ENCODE results near the gene PKP4. TPM values are rescaled to one million over a fixed set of nuclear protein-coding genes. Genes with fewer than 3 reads are reported as not detected.

PKP4 gene
- total RNA-seq, 2 donors from 2014 or later, result 43.7 to 67.3 TPM

DNA sequence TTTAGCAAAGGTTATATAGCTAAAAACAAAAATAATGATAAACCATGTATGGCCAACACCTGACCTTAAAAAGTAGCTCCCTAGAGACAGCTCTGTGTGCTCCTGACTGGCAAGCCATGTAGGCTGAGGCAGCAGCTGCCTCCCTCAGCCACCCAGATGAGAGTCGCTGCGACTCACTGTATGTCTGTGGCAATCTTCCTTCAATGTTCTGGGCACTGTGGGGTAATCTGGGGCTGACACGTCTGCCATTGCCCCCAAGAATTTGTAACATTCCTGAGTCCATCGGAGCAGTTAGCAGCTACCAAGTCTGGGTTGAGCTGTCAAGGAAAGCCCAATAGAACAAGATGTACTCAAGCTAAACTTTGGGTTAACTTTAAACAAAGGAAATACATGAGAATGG lies 232.0 kb downstream of the PKP4 start:
- no peak for DNase-seq
- Histone ChIP-seq H3K36me3 (no peaks in the 10 kb centered on the region), H3K27me3 (no peaks in the 10 kb centered on the region), H3K9ac (ENCODE audit: low read depth in 2 of 2, low read length in 2 of 2) (no peak overlapping the region), H3K9me3 (no peaks in the 10 kb centered on the region), H3K4me3 (no peak overlapping the region), H3K27ac (no peak overlapping the region), H3K4me1 (no peaks in the 10 kb centered on the region)
- TF ChIP-seq, protein P1, sequence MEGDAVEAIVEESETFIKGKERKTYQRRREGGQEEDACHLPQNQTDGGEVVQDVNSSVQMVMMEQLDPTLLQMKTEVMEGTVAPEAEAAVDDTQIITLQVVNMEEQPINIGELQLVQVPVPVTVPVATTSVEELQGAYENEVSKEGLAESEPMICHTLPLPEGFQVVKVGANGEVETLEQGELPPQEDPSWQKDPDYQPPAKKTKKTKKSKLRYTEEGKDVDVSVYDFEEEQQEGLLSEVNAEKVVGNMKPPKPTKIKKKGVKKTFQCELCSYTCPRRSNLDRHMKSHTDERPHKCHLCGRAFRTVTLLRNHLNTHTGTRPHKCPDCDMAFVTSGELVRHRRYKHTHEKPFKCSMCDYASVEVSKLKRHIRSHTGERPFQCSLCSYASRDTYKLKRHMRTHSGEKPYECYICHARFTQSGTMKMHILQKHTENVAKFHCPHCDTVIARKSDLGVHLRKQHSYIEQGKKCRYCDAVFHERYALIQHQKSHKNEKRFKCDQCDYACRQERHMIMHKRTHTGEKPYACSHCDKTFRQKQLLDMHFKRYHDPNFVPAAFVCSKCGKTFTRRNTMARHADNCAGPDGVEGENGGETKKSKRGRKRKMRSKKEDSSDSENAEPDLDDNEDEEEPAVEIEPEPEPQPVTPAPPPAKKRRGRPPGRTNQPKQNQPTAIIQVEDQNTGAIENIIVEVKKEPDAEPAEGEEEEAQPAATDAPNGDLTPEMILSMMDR (IDR thresholded peaks at IDR 0.05), result no peak
- intact Hi-C loops (cut with DNase I), result no loop called here

DNA sequence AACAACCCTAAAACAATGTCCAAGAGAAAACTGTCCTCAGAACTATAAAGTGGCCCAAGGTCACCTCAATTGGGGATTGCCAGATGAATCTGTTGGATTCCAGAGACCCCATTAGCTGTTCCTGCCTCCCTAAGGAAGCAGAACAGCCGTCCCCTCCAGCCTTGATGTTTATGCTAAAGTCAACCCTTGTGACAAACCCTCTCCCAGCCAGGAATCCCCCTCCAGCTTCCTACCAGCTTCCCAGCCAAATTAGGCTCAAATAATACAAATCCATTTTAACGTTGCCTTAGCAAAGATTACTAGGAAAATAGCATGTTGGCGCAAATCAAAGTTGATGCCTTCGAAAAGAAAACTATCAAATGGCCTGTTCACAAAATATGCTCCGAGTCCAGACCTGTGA lies 232.6 kb downstream of the PKP4 start:
- no peaks in the 10 kb centered on the region for H3K4me1 ChIP-seq
- H3K9ac ChIP-seq (ENCODE audit: low read depth in 2 of 2, low read length in 2 of 2), result no peak overlapping the region
- H3K27ac ChIP-seq, result no peak overlapping the region
- H3K9me3 ChIP-seq, result no peaks in the 10 kb centered on the region
- TF ChIP-seq, protein P1 (IDR thresholded peaks at IDR 0.05), result no peak
- intact Hi-C loops (cut with DNase I), result no loop called here
- H3K27me3 ChIP-seq, result no peaks in the 10 kb centered on the region
- no peaks in the 10 kb centered on the region for H3K36me3 ChIP-seq
- no peak overlapping the region for H3K4me3 ChIP-seq
- no peak for DNase-seq

DNA sequence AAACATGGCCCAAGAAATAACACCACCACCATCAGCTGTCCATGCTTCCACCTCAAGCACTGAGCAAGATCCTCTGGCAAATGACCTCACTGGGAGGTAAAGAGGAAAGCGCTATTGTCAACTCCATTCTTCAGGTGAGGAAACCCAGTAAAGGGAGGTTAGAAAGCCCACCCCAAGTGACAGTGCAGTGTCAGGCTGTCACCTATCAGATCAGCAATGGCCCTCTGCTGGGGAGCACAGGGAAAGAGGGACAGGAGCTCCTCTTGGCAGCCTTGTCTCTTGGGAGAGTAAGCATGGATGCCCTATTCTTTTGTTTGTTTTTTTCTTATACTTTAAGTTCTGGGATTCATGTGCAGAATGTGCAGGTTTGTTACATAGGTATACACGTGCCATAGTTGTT lies 234.1 kb downstream of the PKP4 start:
- Histone ChIP-seq H3K9me3 (no peaks in the 10 kb centered on the region), H3K4me1 (no peaks in the 10 kb centered on the region), H3K27ac (no peak overlapping the region), H3K27me3 (no peaks in the 10 kb centered on the region), H3K4me3 (no peak overlapping the region), H3K36me3 (no peaks in the 10 kb centered on the region), H3K9ac (ENCODE audit: low read depth in 2 of 2, low read length in 2 of 2) (no peak overlapping the region)
- DNase-seq, result no peak
- intact Hi-C loops (cut with DNase I), result no loop called here
- TF ChIP-seq, protein P1 (IDR thresholded peaks at IDR 0.05), result no peak

DNA sequence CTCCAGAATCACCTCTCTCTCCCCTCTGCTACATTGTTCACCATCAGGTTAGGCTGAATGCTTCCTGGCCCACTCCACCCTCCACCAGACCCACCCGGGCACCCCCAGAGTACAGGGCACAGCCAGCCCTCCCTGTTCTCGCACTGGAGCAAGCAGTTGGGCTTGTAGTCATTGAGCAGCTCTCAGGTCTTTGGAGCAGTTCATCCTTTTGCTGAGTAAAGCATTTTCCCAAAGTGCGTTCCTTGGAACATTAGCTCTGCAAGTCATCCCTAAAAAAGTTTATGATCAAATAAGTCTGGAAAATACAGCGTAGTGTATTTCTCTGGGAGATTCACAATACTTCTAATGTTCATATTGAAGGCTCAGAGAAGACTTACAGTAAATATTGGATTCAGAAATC lies 234.9 kb downstream of the PKP4 start:
- no peaks in the 10 kb centered on the region for H3K27me3 ChIP-seq
- no peak overlapping the region for H3K4me3 ChIP-seq
- H3K4me1 ChIP-seq, result no peaks in the 10 kb centered on the region
- H3K27ac ChIP-seq, result no peak overlapping the region
- H3K9ac ChIP-seq (ENCODE audit: low read depth in 2 of 2, low read length in 2 of 2), result no peak overlapping the region
- DNase-seq, result no peak
- TF ChIP-seq, protein P1 (IDR thresholded peaks at IDR 0.05), result no peak
- no peaks in the 10 kb centered on the region for H3K36me3 ChIP-seq
- intact Hi-C loops (cut with DNase I), result no loop called here
- H3K9me3 ChIP-seq, result no peaks in the 10 kb centered on the region

DNA sequence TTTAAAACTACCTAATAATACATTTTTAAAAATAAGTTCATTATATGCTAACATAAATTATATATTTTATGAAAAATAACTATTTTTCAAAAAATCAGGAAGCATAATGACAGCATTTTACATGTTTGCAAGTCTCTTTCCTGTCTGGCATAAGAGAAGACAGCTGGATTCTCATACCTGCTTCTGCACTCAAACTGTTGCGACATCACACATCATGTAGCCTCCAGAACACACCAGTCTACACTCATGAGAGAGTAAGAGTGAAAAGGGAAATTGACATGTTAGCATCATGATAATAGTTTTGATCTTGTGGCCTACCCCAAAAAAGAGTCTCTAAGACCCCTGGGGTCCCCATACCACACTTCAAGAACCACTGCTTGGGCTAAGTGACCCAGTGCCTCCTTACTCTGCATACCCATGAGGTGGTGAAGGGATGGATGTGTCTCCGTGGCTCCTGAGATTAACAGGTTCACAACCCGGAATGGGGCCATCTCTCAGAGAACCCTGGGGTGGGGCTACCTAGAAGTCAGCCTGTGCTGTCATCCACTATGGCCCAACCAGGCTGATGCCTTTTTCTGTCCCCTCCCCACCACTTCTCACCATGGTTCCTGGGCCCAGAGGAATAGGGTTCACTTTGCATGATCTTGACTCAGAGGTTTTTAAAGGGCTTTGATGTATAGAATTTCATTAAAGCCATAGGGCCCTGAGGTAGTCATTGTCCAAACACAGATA lies 235.8 kb downstream of the PKP4 start:
- no peak overlapping the region for H3K9ac ChIP-seq (ENCODE audit: low read depth in 2 of 2, low read length in 2 of 2)
- no peaks in the 10 kb centered on the region for H3K36me3 ChIP-seq
- H3K4me3 ChIP-seq, result no peak overlapping the region
- intact Hi-C loops (cut with DNase I), result no loop called here
- H3K9me3 ChIP-seq, result no peaks in the 10 kb centered on the region
- H3K4me1 ChIP-seq, result no peaks in the 10 kb centered on the region
- TF ChIP-seq, protein P1 (IDR thresholded peaks at IDR 0.05), result no peak
- H3K27ac ChIP-seq, result no peak overlapping the region
- no peaks in the 10 kb centered on the region for H3K27me3 ChIP-seq
- no peak for DNase-seq

Measured in colonic mucosa (tissue), 4 donors.